ENCODE measurements around the gene CDK16. TPM values are rescaled to one million over a fixed set of nuclear protein-coding genes. Genes with fewer than 3 reads are reported as not detected.

Gene CDK16
- total and polyA plus RNA-seq, 2 experiments from 2014 or later: 391 to 481 TPM

DNA sequence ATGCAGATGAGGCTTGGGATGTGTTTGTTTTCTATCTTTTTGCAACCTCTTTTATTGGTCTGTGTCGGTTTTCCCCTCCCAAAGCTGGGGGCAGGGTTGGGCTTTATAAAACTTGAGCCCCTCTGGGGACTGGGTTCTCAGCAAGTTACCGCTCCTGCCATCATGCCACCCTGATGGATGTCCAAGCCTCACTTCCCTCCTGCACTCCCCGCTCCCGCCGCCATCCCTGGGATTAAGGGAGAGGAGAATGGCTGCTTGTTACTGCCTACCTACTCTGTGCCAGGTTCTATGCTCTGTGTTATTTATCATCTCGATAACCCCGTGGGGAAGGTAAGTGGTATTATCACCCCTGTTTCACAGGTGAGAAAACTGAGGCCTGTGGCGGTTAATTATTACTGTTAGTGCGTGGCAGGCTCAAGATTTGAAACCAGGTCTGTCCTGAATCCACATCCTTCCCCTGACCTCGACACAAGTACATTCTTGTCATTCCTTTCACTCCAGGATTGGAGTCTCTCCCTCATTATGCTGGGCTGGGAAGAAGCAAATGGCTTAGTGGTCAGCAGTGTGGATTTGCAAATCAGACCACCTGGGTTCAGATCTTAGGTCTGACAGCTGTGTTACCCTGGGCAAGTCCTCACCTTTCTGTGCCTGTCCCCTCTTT lies 20.3 kb upstream of the CDK16 start:
- peak; percentile 35 to 45 for DNase-seq (ENCODE audit: low read depth in 1 of 2, low spot score in 1 of 2)

DNA sequence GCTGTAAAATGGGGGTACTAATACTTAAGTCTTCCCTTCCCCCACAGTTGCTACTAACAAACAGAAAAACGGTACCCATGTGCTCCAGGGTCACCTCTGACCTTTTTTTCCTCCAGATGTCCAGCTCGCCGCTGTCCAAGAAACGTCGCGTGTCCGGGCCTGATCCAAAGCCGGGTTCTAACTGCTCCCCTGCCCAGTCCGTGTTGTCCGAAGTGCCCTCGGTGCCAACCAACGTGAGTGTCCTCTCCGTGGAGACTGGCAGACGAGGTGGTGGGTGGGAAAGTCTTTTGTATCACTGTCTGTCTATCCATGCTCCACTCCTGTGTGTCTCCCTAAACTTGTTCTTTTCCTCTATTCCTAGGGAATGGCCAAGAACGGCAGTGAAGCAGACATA lies 19.8 kb upstream of the CDK16 start:
- no peaks in the 10 kb centered on the region for H3K27me3 ChIP-seq
- no peak overlapping the region for H3K4me3 ChIP-seq
- H3K36me3 ChIP-seq: peaks cover 51% of the 10 kb centered on the region
- peaks cover 38% of the 10 kb centered on the region for H3K4me1 ChIP-seq (ENCODE audit: low read depth)
- DNase-seq (ENCODE audit: low read depth in 1 of 2, low spot score in 1 of 2): no peak
- no peaks in the 10 kb centered on the region for H3K9me3 ChIP-seq (ENCODE audit: low read depth)
- TF ChIP-seq, protein P1, sequence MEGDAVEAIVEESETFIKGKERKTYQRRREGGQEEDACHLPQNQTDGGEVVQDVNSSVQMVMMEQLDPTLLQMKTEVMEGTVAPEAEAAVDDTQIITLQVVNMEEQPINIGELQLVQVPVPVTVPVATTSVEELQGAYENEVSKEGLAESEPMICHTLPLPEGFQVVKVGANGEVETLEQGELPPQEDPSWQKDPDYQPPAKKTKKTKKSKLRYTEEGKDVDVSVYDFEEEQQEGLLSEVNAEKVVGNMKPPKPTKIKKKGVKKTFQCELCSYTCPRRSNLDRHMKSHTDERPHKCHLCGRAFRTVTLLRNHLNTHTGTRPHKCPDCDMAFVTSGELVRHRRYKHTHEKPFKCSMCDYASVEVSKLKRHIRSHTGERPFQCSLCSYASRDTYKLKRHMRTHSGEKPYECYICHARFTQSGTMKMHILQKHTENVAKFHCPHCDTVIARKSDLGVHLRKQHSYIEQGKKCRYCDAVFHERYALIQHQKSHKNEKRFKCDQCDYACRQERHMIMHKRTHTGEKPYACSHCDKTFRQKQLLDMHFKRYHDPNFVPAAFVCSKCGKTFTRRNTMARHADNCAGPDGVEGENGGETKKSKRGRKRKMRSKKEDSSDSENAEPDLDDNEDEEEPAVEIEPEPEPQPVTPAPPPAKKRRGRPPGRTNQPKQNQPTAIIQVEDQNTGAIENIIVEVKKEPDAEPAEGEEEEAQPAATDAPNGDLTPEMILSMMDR (IDR thresholded peaks at IDR 0.05; ENCODE audit: low read depth, low read length): no peak
- H3K27ac ChIP-seq: peak overlapping the region; percentile 81

More for the DNA sequence above, 20.3 kb upstream of the CDK16 start:
- Histone ChIP-seq H3K4me3 (no peak overlapping the region), H3K27me3 (no peaks in the 10 kb centered on the region), H3K27ac (peak overlapping the region; percentile 81), H3K4me1 (ENCODE audit: low read depth) (peaks cover 38% of the 10 kb centered on the region), H3K9me3 (ENCODE audit: low read depth) (no peaks in the 10 kb centered on the region), H3K36me3 (peaks cover 47% of the 10 kb centered on the region)
- TF ChIP-seq, protein P1 (IDR thresholded peaks at IDR 0.05; ENCODE audit: low read depth, low read length): no peak

DNA sequence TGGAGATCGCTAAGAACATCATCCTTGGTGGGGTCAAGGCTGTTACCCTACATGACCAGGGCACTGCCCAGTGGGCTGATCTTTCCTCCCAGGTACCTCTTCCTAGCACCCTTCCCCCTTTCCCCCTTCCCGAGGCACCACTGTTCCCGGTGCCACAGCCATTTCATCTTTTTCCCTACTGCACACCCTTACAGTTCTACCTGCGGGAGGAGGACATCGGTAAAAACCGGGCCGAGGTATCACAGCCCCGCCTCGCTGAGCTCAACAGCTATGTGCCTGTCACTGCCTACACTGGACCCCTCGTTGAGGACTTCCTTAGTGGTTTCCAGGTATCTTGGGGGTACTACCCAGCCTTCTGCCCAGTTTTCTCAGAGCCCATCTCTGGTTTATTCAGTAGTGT lies 19.2 kb upstream of the CDK16 start:
- Histone ChIP-seq H3K4me3 (no peak overlapping the region), H3K36me3 (peaks cover 53% of the 10 kb centered on the region), H3K9me3 (ENCODE audit: low read depth) (no peaks in the 10 kb centered on the region), H3K4me1 (ENCODE audit: low read depth) (peaks cover 38% of the 10 kb centered on the region), H3K27me3 (no peaks in the 10 kb centered on the region), H3K27ac (no peak overlapping the region)
- DNase-seq (ENCODE audit: low read depth in 1 of 2, low spot score in 1 of 2): no peak
- TF ChIP-seq, protein P1 (IDR thresholded peaks at IDR 0.05; ENCODE audit: low read depth, low read length): no peak

DNA sequence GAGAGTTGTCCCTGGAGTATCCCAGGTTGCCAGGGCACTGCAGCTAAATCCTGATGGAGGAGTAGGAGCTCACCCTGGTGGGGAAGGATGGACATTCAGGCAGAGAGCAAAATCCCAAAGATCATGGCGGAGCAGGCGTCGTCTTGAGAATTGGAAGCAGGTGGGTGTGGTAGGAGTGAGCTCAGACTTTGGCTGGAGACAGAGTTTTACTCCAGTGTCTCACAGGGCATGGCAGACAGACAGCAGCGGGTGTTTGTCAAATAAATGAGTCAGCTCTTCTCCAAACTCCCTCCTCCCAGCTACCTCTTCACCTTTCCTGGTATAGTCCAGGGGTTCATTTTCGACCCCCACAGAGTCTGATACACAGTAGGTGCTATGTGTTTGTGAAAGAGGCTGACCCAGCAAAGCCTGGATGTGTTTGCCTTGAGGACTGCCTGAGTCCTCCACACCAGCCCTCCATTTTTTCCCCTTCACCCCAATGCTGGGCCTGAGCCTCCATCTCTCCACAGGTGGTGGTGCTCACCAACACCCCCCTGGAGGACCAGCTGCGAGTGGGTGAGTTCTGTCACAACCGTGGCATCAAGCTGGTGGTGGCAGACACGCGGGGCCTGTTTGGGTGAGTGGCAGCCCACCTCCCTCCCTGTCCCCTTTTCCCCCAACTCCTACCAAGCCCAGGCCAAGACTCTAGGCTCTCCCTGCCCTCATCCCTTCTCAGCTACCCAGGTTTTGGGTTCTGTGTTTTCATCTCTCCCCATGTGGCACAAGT lies 17.9 kb upstream of the CDK16 start:
- no peak overlapping the region for H3K27ac ChIP-seq
- peaks cover 66% of the 10 kb centered on the region for H3K36me3 ChIP-seq
- H3K4me1 ChIP-seq (ENCODE audit: low read depth): peaks cover 27% of the 10 kb centered on the region
- H3K4me3 ChIP-seq: no peak overlapping the region
- DNase-seq (ENCODE audit: low read depth in 1 of 2, low spot score in 1 of 2): peak in 1 of 2 donors; percentile 22
- TF ChIP-seq, protein P1 (IDR thresholded peaks at IDR 0.05; ENCODE audit: low read depth, low read length): peak; percentile 5
- no peaks in the 10 kb centered on the region for H3K9me3 ChIP-seq (ENCODE audit: low read depth)
- no peaks in the 10 kb centered on the region for H3K27me3 ChIP-seq

DNA sequence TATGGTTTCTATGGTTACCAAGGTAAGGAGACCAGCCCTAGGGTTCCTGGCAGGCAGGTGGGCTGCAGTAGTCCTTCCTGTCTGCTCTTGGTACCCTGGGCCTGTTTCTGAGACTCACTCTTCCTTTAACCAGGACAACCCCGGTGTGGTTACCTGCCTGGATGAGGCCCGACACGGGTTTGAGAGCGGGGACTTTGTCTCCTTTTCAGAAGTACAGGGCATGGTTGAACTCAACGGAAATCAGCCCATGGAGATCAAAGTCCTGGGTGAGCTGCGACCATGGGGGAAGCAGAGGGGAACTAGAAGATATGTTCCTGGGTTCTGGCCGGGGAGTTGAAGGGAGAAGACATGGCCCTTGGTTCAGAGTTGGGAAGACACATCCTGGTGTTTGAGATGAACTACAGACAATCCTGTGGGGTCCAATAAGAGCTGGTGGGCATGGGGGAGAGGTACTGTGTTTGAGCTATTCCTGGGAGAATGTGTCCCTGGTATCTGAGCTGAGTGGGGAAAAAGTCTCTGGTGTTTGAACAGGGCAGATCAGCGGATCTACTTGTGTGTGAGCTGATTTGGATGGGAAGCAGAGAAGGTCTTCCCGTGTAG lies 17.0 kb upstream of the CDK16 start:
- Histone ChIP-seq H3K27me3 (no peaks in the 10 kb centered on the region), H3K4me3 (no peak overlapping the region), H3K4me1 (ENCODE audit: low read depth) (peaks cover 18% of the 10 kb centered on the region), H3K36me3 (peaks cover 74% of the 10 kb centered on the region), H3K9me3 (ENCODE audit: low read depth) (no peaks in the 10 kb centered on the region), H3K27ac (no peak overlapping the region)
- DNase-seq (ENCODE audit: low read depth in 1 of 2, low spot score in 1 of 2): no peak
- TF ChIP-seq, protein P1 (IDR thresholded peaks at IDR 0.05; ENCODE audit: low read depth, low read length): no peak
